ENCODE results near the gene TNFAIP8. TPM values are rescaled to one million over a fixed set of nuclear protein-coding genes. Genes with fewer than 3 reads are reported as not detected.

TNFAIP8 gene
- total RNA-seq, 1 donor from 2014 or later: 25.9 TPM

GRCh38 chr5:119406551-119407110 lies 50.8 kb downstream of the TNFAIP8 start:
- H3K4me3 ChIP-seq (ENCODE audit: insufficient read depth, low read depth, low read length): no peak overlapping the region
- Mint-ChIP-seq H3K27me3 (ENCODE audit: low read depth, unreplicated experiment) (no peaks in the 10 kb centered on the region), H3K27ac (ENCODE audit: unreplicated experiment) (no peak overlapping the region), H3K9me3 (ENCODE audit: unreplicated experiment) (no peaks in the 10 kb centered on the region), H3K4me3 (ENCODE audit: unreplicated experiment) (no peak overlapping the region), H3K36me3 (ENCODE audit: low read depth, unreplicated experiment) (no peaks in the 10 kb centered on the region), H3K4me1 (ENCODE audit: low read depth, unreplicated experiment) (peaks cover 15% of the 10 kb centered on the region)
- no peak overlapping the region for H3K4me2 ChIP-seq (ENCODE audit: low read length)
- H3K4me1 ChIP-seq (ENCODE audit: insufficient read depth, low read length): no peaks in the 10 kb centered on the region
- no peaks in the 10 kb centered on the region for H3K27me3 ChIP-seq (ENCODE audit: insufficient read depth, low read length)
- H3K9me3 ChIP-seq (ENCODE audit: insufficient read depth, low read depth, low read length): no peaks in the 10 kb centered on the region
- no peaks in the 10 kb centered on the region for H4K20me1 ChIP-seq (ENCODE audit: insufficient read depth, low read length)
- FAIRE-seq (no peak), DNase-seq (ENCODE audit: low read depth) (no peak)
- H3K27ac ChIP-seq (ENCODE audit: low read depth, low read length): no peak overlapping the region
- no peak overlapping the region for H2AFZ ChIP-seq (ENCODE audit: low read depth, low read length)
- H3K79me2 ChIP-seq (ENCODE audit: insufficient read depth, low read length): no peaks in the 10 kb centered on the region
- no peaks in the 10 kb centered on the region for H3K36me3 ChIP-seq (ENCODE audit: insufficient read depth, low read length)
- TF ChIP-seq EZH2 (IDR thresholded peaks at IDR 0.05; ENCODE audit: insufficient read depth, low read length) (no peak), CTCF (IDR thresholded peaks at IDR 0.05; ENCODE audit: insufficient read depth, low read depth, low read length) (no peak)
- no peak overlapping the region for H3K9ac ChIP-seq (ENCODE audit: low read length)

GRCh38 chr5:119409235-119409815 lies 53.5 kb downstream of the TNFAIP8 start:
- no peaks in the 10 kb centered on the region for H3K36me3 ChIP-seq (ENCODE audit: insufficient read depth, low read length)
- TF ChIP-seq EZH2 (IDR thresholded peaks at IDR 0.05; ENCODE audit: insufficient read depth, low read length) (no peak), CTCF (IDR thresholded peaks at IDR 0.05; ENCODE audit: insufficient read depth, low read depth, low read length) (no peak)
- no peak overlapping the region for H2AFZ ChIP-seq (ENCODE audit: low read depth, low read length)
- H3K4me2 ChIP-seq (ENCODE audit: low read length): no peak overlapping the region
- H3K27ac ChIP-seq (ENCODE audit: low read depth, low read length): no peak overlapping the region
- no peaks in the 10 kb centered on the region for H3K79me2 ChIP-seq (ENCODE audit: insufficient read depth, low read length)
- Mint-ChIP-seq H3K4me1 (ENCODE audit: low read depth, unreplicated experiment) (peaks cover 8% of the 10 kb centered on the region), H3K27ac (ENCODE audit: unreplicated experiment) (no peak overlapping the region), H3K4me3 (ENCODE audit: unreplicated experiment) (no peak overlapping the region), H3K36me3 (ENCODE audit: low read depth, unreplicated experiment) (no peaks in the 10 kb centered on the region), H3K9me3 (ENCODE audit: unreplicated experiment) (peaks cover 2% of the 10 kb centered on the region), H3K27me3 (ENCODE audit: low read depth, unreplicated experiment) (no peaks in the 10 kb centered on the region)
- H3K27me3 ChIP-seq (ENCODE audit: insufficient read depth, low read length): no peaks in the 10 kb centered on the region
- H4K20me1 ChIP-seq (ENCODE audit: insufficient read depth, low read length): no peaks in the 10 kb centered on the region
- H3K9me3 ChIP-seq (ENCODE audit: insufficient read depth, low read depth, low read length): no peaks in the 10 kb centered on the region
- FAIRE-seq (no peak), DNase-seq (ENCODE audit: low read depth) (no peak)
- no peak overlapping the region for H3K9ac ChIP-seq (ENCODE audit: low read length)
- H3K4me3 ChIP-seq (ENCODE audit: insufficient read depth, low read depth, low read length): no peak overlapping the region
- no peaks in the 10 kb centered on the region for H3K4me1 ChIP-seq (ENCODE audit: insufficient read depth, low read length)
